LNCaP clone FGC (cell line): ENCODE measurements around the gene SUSD3.

Experiments
- DNase-seq: peaks from one replicate; pipeline ENCODE4 v3.0.0-alpha.2; 2011; ENCODE audit warnings: low read depth
- H3K4me3 ChIP-seq: 2 replicates; pipeline ENCODE4 v1.5.1; 2011; ENCODE audit warnings: mild to moderate bottlenecking, low read depth, low read length, control low read depth
- TF ChIP-seq, protein P1 (sequence below): IDR thresholded peaks from 2 replicates; pipeline ENCODE4 v1.5.1; 2012; ENCODE audit warnings: mild to moderate bottlenecking; ENCODE audit not compliant: control insufficient read depth, insufficient read depth; ENCODE audit errors: extremely low read depth

The SUSD3 gene

DNA sequence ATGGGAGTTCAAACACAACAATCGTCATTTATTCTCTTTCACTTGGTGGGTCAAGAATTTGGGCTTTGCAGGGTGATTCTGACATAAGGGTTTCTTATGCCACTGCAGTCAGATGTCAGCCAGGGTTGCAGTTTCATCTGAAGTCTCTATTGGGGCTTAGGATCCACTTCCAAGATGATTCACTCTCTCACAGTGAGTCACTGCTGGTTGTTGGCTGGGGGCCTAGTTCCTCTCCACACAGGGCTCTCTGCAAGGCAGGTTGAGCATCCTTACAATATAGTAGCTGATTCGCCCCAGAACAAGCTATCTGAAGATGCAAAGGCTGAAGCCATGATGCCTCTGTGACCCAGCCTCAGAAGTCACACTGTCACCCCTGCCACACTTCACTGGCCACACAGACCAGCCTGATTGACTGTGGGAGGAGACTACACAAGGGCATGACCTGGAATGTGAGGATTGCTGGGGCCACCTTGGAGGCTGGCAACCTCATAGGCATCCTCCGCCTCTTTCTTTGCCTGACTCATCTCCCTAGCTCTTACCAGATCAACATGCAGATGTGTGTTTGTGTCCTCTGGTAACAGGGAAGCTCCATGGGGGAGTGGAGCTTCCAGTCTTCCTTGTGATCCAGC is 33.1 kb downstream of the SUSD3 start:
- TF ChIP-seq, protein P1, sequence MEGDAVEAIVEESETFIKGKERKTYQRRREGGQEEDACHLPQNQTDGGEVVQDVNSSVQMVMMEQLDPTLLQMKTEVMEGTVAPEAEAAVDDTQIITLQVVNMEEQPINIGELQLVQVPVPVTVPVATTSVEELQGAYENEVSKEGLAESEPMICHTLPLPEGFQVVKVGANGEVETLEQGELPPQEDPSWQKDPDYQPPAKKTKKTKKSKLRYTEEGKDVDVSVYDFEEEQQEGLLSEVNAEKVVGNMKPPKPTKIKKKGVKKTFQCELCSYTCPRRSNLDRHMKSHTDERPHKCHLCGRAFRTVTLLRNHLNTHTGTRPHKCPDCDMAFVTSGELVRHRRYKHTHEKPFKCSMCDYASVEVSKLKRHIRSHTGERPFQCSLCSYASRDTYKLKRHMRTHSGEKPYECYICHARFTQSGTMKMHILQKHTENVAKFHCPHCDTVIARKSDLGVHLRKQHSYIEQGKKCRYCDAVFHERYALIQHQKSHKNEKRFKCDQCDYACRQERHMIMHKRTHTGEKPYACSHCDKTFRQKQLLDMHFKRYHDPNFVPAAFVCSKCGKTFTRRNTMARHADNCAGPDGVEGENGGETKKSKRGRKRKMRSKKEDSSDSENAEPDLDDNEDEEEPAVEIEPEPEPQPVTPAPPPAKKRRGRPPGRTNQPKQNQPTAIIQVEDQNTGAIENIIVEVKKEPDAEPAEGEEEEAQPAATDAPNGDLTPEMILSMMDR, result no peak
- DNase-seq, result no peak
- no peak overlapping the region for H3K4me3 ChIP-seq

DNA sequence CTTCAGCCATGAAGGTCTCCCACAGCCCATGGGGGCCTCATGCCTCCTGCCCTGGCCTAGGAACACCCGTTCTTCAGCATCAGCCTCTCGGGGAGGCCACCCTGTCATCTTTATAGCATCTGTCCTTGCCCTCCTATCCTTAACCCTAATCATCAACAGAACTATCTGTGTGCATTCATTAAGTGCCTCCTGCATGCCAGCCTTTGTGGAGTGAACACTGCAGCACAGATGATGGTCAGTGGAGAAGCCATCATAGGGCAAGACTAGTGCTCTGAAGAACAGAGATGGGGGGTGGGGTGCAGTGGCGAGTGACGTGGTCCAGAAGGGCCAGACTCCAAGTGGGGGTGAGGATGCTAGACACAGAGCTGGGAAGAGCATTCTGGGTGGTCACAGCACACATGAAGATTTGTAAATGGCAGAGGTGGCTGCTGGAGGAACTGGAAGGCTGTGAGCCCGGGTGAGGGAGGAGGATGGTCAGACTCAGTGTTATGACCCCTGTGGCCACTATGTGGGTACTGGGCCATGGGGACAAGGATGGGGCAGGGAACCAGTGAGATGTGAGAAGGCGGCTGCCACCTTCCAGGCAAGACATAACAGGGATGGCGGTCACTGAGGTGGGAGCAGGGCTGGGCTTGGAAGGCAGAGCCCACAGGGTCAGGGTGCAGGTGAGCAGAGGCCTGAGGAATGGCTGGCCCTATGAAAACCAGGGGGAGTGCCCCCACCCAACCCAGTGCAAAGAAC is 33.9 kb downstream of the SUSD3 start:
- no peak overlapping the region for H3K4me3 ChIP-seq
- TF ChIP-seq, protein P1, result no peak
- DNase-seq, result no peak

DNA sequence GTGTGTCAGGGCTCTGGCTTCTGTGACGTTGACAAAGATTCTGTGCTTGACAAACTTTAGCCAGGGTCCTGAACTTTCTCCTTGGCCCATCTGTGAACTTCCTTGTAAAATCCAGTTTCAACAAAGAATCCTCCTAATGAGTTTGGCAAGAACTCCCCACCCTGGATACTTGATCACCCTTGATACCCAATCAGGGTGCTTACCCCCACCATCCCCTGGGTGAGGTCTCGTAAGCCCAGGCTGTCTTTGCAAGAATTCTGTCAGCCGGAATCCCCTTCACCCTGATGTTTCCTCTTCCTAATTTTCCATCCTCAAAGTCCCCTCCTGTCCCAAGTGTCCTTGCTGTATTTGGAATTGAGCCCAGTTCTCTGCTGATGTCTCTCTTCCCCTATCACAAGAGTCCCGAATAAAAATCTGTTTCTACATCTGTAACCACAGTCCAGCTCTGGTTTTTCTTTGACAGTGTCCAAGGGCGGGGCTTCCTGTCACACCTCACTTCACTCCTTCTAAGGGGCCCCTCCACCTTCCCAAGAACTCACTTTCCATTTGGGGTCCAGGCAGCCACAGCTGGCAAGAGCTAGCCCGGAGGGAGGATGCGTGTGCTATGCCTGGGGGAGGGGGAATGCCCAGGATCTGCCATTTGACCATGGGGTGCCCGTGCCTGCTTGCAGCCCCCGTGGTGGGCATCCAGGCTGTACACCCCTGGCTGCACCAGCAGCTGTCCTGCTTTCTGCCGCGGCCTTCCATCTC is 34.8 kb downstream of the SUSD3 start:
- no peak overlapping the region for H3K4me3 ChIP-seq
- no peak for DNase-seq
- TF ChIP-seq, protein P1, result no peak

DNA sequence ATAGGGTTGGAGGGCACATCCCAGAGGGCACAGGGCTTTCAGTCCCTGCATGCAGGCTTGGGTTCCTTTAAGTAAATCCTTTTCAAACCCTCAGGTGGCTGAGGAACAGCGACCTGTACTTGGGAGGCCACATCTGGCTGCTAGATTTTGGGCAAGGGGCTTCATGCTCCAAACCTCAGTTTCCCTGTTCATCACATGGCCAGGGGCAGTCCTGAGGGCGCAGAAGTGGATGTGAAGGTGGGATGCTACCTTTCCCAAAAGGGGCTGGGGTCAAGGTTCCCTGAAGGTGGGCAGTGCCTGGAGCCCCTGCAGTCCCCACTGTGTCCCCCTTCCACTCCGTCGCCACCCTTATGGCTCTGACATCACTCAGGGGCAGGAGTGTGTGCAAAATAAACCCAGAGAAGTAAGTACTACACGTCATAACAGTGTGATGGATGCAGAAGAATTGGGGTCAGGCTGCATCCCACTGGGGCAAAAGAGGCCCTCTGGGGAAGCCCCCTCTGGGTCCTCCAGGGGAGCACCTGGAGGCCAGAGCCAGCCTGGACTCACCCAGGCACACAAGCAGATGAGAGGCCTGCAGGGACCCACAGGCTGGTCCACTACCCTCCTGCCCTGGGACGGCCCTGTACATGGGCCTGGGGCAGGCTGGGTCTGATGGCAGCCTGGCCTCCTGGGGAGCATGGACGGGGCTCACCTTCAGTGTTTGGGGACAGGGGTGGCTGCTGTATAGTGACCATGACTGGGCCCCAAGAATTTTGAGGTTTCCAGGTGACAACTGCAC is 35.6 kb downstream of the SUSD3 start:
- TF ChIP-seq, protein P1, result no peak
- H3K4me3 ChIP-seq, result no peak overlapping the region

DNA sequence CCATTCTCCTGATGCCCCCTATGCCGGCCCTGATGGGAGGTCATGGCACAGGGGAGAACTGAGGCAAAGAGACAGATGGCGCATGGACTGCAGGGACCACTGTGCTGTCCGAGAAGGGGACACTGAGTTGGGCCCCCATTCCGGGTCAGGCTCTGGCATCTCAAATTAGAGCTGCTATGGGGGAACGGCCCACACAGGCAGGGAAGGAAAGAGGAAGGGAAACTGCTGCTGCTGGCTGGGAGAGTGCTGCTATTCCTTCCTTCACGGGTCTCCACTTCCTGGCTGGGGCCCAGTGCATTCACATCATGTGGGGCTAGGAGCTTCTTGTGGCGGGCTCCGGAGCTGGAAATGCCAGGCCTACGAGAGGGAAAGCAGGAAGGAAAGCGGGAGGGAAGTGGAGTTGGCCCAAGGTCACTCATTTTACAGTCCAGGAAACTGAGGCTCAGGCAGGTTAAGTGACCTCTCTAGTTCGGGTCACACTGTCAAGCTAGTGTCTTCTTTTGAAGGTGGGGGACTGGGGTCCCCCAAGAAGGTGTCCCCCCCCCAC is 36.2 kb downstream of the SUSD3 start:
- H3K4me3 ChIP-seq, result peak overlapping the region; percentile 62
- no peak for DNase-seq
- TF ChIP-seq, protein P1, result no peak

More for the DNA sequence above, 35.6 kb downstream of the SUSD3 start:
- DNase-seq, result no peak

DNA sequence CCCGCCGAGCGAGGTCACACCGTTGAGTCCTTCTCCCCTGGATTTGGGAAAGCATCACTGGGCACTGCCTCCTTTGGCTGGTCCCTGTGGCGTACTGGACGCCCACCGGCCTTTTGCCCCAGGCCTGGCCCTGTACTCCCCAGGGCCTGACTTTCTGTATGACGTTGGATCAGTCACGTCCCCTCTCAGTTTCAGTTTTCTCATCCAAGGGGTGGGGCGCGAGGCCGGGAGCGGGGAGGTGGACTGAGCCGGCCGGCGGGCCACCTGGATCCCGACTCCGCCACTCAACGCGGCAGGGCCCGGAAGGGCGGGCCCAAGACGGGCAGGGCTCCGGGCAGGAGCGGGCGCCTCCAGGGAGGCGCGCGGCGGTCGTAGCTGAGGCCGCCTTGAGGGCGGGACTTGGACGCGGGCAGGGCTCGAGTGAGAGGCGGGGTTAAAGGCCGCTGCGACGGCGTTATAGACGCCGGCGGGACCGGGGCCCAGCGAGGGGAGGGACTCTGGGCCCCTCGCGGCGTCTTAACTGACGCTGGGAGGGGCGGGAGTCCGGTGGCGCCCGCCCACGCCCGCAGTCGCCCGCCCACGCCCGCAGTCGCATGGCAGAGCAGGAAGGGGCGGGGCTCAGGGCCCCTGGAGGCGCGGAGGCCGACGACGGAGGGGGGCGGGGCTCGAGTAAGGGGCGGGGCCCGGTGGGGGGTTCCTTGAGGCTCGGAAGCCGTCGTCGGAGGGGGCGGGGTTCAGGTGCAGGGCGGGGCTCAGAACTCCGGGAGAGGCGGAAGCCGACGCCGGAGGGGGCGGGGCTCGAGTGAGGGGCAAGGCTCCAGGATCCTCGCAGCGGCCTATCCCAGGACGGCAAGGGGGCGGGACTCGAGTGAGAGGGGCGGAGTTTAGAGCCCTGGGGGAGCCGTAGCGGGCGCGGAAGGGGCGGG is 37.0 kb downstream of the SUSD3 start:
- peak; percentile 94 for DNase-seq
- TF ChIP-seq, protein P1, result no peak
- peak overlapping the region; percentile 79 for H3K4me3 ChIP-seq
